Ovary (tissue), 3 donors: ENCODE measurements around the gene SLC16A10.

Source experiments
- CTCF ChIP-seq, 3 donors: fragments of 450-650 bp in 2 of 3; fragments of 200-600 bp in 1 of 3; IDR thresholded peaks; one replicate each; pipeline versions ENCODE4 v1.5.1 to v1.8.0; 2016 to 2022; ENCODE audit warnings: antibody characterized with exemption in 3 of 3, mild to moderate bottlenecking in 1 of 3
- EP300 ChIP-seq: sonication (generic); formaldehyde crosslinking; IDR thresholded peaks from one replicate; pipeline ENCODE4 v1.6.1; 2017; ENCODE audit warnings: antibody characterized with exemption
- donor health status: DM: no; HTN: no; CAD: no.

- TF ChIP-seq CTCF (IDR thresholded peaks at IDR 0.05) (no peak), EP300 (no peak)
Observed at GRCh38 chr6:111122458-111123286, 35.4 kb downstream of the SLC16A10 start.
